Measurements from ENCODE around the gene GRHPR.

- no peak for TF ChIP-seq CTCF (conservative IDR thresholded peaks at IDR 0.05; ENCODE audit: low read length)
- TF ChIP-seq EZH2phosphoT487 (IDR thresholded peaks at IDR 0.05; ENCODE audit: borderline replicate concordance, low read depth, low read length): no peak
Measured at GRCh38 chr9:37432020-37432419, 9.5 kb downstream of the GRHPR start.
